ENCODE measurements around the gene FSIP1.
A peak's percentile ranks its signal among the peaks of the same experiment; 100 is the strongest.
"Not testable (repeated sequence)": the region's sequence is repeated elsewhere in the genome, so short reads cannot be mapped to it uniquely, and the experiment has no call there.

FSIP1 gene

GRCh38 chr15:39782441-39783138, at the start of gene FSIP1:
FSIP1 (minus strand) TSS chr15:39782841; CDS start chr15:39776524, 6,317 bp downstream.
- peak; percentile 97 for DNase-seq (ENCODE audit: low spot score)

GRCh38 chr15:39830166-39830565, 47.5 kb upstream of the FSIP1 start:
- DNase-seq (ENCODE audit: low spot score): no peak

- peak; percentile 61 for DNase-seq (ENCODE audit: low spot score)
Measured at GRCh38 chr15:39828374-39828931, 45.8 kb upstream of the FSIP1 start.

- no peak for DNase-seq (ENCODE audit: low spot score)
Measured at GRCh38 chr15:39826975-39827374, 44.3 kb upstream of the FSIP1 start.

GRCh38 chr15:39823634-39824033, 41.0 kb upstream of the FSIP1 start:
- no peak for DNase-seq (ENCODE audit: low spot score)

GRCh38 chr15:39820050-39820602, 37.5 kb upstream of the FSIP1 start:
- no peak for DNase-seq (ENCODE audit: low spot score)

GRCh38 chr15:39819533-39819932, 36.9 kb upstream of the FSIP1 start:
- DNase-seq (ENCODE audit: low spot score): no peak

GRCh38 chr15:39817892-39818291, 35.3 kb upstream of the FSIP1 start:
- no peak for DNase-seq (ENCODE audit: low spot score)

GRCh38 chr15:39814489-39814888, 31.8 kb upstream of the FSIP1 start:
- DNase-seq (ENCODE audit: low spot score): peak; percentile 32

GRCh38 chr15:39812651-39813050, 30.0 kb upstream of the FSIP1 start:
- not testable (repeated sequence) for DNase-seq (ENCODE audit: low spot score)

GRCh38 chr15:39808909-39809308, 26.3 kb upstream of the FSIP1 start:
- no peak for DNase-seq (ENCODE audit: low spot score)

GRCh38 chr15:39807791-39808190, 25.1 kb upstream of the FSIP1 start:
- DNase-seq (ENCODE audit: low spot score): no peak

- DNase-seq (ENCODE audit: low spot score): peak; percentile 53
Measured at GRCh38 chr15:39804026-39804425, 21.4 kb upstream of the FSIP1 start.

- DNase-seq (ENCODE audit: low spot score): no peak
Measured at GRCh38 chr15:39803016-39803415, 20.4 kb upstream of the FSIP1 start.

GRCh38 chr15:39801641-39802309, 19.1 kb upstream of the FSIP1 start:
- peak; percentile 44 for DNase-seq (ENCODE audit: low spot score)

GRCh38 chr15:39799552-39800011, 16.9 kb upstream of the FSIP1 start:
- no peak for DNase-seq (ENCODE audit: low spot score)

- no peak for DNase-seq (ENCODE audit: low spot score)
Measured at GRCh38 chr15:39798382-39798781, 15.7 kb upstream of the FSIP1 start.

GRCh38 chr15:39797407-39797806, 14.8 kb upstream of the FSIP1 start:
- no peak for DNase-seq (ENCODE audit: low spot score)

- no peak for DNase-seq (ENCODE audit: low spot score)
Measured at GRCh38 chr15:39796601-39797000, 14.0 kb upstream of the FSIP1 start.

- no peak for DNase-seq (ENCODE audit: low spot score)
Measured at GRCh38 chr15:39795486-39795885, 12.8 kb upstream of the FSIP1 start.

- DNase-seq (ENCODE audit: low spot score): peak; percentile 13
Measured at GRCh38 chr15:39794954-39795353, 12.3 kb upstream of the FSIP1 start.

GRCh38 chr15:39793923-39794322, 11.3 kb upstream of the FSIP1 start:
- DNase-seq (ENCODE audit: low spot score): no peak

GRCh38 chr15:39792844-39793335, 10.2 kb upstream of the FSIP1 start:
- no peak for DNase-seq (ENCODE audit: low spot score)

Measured in kidney tubule cell (primary cell).